GM12892 (cell line): ENCODE results near the gene SATB1.

Experiments used
- DNase-seq: peaks from one replicate; pipeline ENCODE4 v3.0.0; 2011; ENCODE audit not compliant: insufficient read length
- FAIRE-seq: peaks from 2 replicates; lab custom pipeline; 2011; peaks lifted over from hg19 to GRCh38; lab: Jason Lieb, UNC
- POLR2A ChIP-seq: IDR thresholded peaks from 2 replicates; pipeline ENCODE4 v1.6.1; 2011; ENCODE audit warnings: low read depth, low read length, control low read depth
- POLR2AphosphoS5 ChIP-seq: IDR thresholded peaks from 2 replicates; pipeline ENCODE4 v1.6.1; 2011; ENCODE audit warnings: low read depth, low read length, control low read depth
- TAF1 ChIP-seq: IDR thresholded peaks from 2 replicates; pipeline ENCODE4 v1.6.1; 2011; ENCODE audit warnings: low read depth, mild to moderate bottlenecking, control low read depth, low read length, borderline replicate concordance

The SATB1 gene

GRCh38 chr3:18412684-18413083 lies 12.5 kb downstream of the SATB1 start:
- DNase-seq (no peak), FAIRE-seq (no peak)
- TF ChIP-seq POLR2AphosphoS5 (no peak), POLR2A (no peak), TAF1 (no peak)

- TF ChIP-seq TAF1: no peak
- no peak for TF ChIP-seq POLR2A
- no peak for TF ChIP-seq POLR2AphosphoS5
- DNase-seq (no peak), FAIRE-seq (no peak)
These were observed 13.6 kb downstream of the SATB1 start for GRCh38 chr3:18411541-18411940.

- TF ChIP-seq POLR2A: no peak
- TF ChIP-seq POLR2AphosphoS5: no peak
- TF ChIP-seq TAF1: no peak
- FAIRE-seq (no peak), DNase-seq (no peak)
These were observed 14.9 kb downstream of the SATB1 start for GRCh38 chr3:18410205-18410604.

GRCh38 chr3:18409266-18409665 lies 15.9 kb downstream of the SATB1 start:
- no peak for TF ChIP-seq TAF1
- TF ChIP-seq POLR2AphosphoS5: no peak
- TF ChIP-seq POLR2A: no peak
- DNase-seq (no peak), FAIRE-seq (no peak)

- TF ChIP-seq TAF1 (no peak), POLR2AphosphoS5 (no peak), POLR2A (no peak)
- DNase-seq: no peak
- FAIRE-seq: no peak
These were observed 20.0 kb downstream of the SATB1 start for GRCh38 chr3:18405141-18405540.

- TF ChIP-seq POLR2A: no peak
- no peak for TF ChIP-seq POLR2AphosphoS5
- no peak for TF ChIP-seq TAF1
- DNase-seq (no peak), FAIRE-seq (no peak)
These were observed 22.1 kb downstream of the SATB1 start for GRCh38 chr3:18403061-18403460.

- TF ChIP-seq POLR2AphosphoS5 (no peak), TAF1 (no peak), POLR2A (no peak)
These were observed 22.8 kb downstream of the SATB1 start for GRCh38 chr3:18402239-18402799.

GRCh38 chr3:18401300-18401961 lies 23.7 kb downstream of the SATB1 start:
- no peak for FAIRE-seq
- no peak for TF ChIP-seq TAF1
- TF ChIP-seq POLR2AphosphoS5: no peak
- TF ChIP-seq POLR2A: no peak
- no peak for DNase-seq

More at GRCh38 chr3:18402239-18402799, 22.8 kb downstream of the SATB1 start:
- FAIRE-seq (no peak), DNase-seq (no peak)

- no peak for TF ChIP-seq POLR2A
- TF ChIP-seq POLR2AphosphoS5: no peak
- TF ChIP-seq TAF1: no peak
- DNase-seq (no peak), FAIRE-seq (no peak)
These were observed 26.7 kb downstream of the SATB1 start for GRCh38 chr3:18398448-18398847.

GRCh38 chr3:18396428-18396827 lies 28.7 kb downstream of the SATB1 start:
- TF ChIP-seq POLR2AphosphoS5: no peak
- no peak for TF ChIP-seq POLR2A
- TF ChIP-seq TAF1: no peak
- FAIRE-seq (no peak), DNase-seq (no peak)

- TF ChIP-seq POLR2A (no peak), TAF1 (no peak), POLR2AphosphoS5 (no peak)
- DNase-seq (no peak), FAIRE-seq (no peak)
These were observed 30.6 kb downstream of the SATB1 start for GRCh38 chr3:18394384-18394995.
